Measurements from ENCODE around the gene TFAP2B. TPM values are rescaled to one million over a fixed set of nuclear protein-coding genes. Genes with fewer than 3 reads are reported as not detected.

The TFAP2B gene
- total RNA-seq, 1 donor from 2014 or later = not detected

DNA sequence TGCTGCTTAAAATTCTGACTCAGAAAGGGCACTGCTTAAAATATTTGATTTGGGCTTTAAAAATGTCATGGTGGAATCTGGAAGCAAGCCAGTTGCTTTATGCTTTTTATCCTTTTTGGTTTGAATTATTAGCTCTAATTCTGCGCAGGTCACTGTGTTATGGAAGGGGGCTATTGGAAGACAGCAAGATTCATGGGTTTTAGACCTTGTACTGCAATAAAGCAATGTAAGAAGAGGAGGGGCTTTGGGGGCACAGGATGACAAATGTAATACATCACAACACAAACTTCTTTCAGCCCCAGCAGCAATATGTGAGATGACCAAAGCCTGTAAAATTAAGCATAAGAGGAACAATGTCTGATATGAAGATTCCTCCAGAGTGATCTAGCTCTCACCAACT, 68.4 kb downstream of the TFAP2B start:
- Histone ChIP-seq H3K4me1 (no peaks in the 10 kb centered on the region), H3K27ac (no peak overlapping the region), H3K9me3 (no peaks in the 10 kb centered on the region), H3K36me3 (no peaks in the 10 kb centered on the region), H3K27me3 (ENCODE audit: low read depth) (no peaks in the 10 kb centered on the region), H3K4me3 (no peak overlapping the region)
- no peak for TF ChIP-seq CTCF (IDR thresholded peaks at IDR 0.05)
- ATAC-seq = no peak
- DNase-seq = no peak
- intact Hi-C loops (cut with DNase I) = no loop called here

GRCh38 chr6:50889497-50889896, 70.8 kb downstream of the TFAP2B start:
- no peaks in the 10 kb centered on the region for H3K36me3 ChIP-seq
- H3K9me3 ChIP-seq = no peaks in the 10 kb centered on the region
- no peaks in the 10 kb centered on the region for H3K27me3 ChIP-seq (ENCODE audit: low read depth)
- no peaks in the 10 kb centered on the region for H3K4me1 ChIP-seq
- ATAC-seq = no peak
- TF ChIP-seq CTCF (IDR thresholded peaks at IDR 0.05) = no peak
- no peak overlapping the region for H3K27ac ChIP-seq
- no peak overlapping the region for H3K4me3 ChIP-seq
- no peak for DNase-seq
- intact Hi-C loops (cut with DNase I) = no loop called here

DNA sequence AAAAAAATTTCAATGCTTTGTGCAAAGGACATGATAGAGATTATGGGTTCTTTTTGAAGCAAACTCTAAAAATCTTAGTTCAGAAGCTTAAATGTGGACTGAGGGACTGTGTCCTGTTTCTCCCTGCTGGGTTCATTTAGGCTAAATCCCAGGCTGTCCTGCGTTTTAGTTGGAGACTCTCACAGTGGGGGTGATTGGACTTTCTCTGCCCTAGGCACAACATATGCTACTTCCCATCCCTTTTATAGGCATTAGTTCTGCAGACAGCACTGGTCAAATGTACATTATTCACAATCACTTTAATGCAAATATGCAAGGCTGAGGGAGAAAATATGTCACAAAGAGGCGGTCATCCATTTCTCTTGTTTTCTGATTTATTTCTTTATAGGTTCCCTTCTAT, 71.3 kb downstream of the TFAP2B start:
- H3K9me3 ChIP-seq = no peaks in the 10 kb centered on the region
- no peaks in the 10 kb centered on the region for H3K36me3 ChIP-seq
- intact Hi-C loops (cut with DNase I) = no loop called here
- no peaks in the 10 kb centered on the region for H3K27me3 ChIP-seq (ENCODE audit: low read depth)
- no peak for ATAC-seq
- no peak overlapping the region for H3K4me3 ChIP-seq
- TF ChIP-seq CTCF (IDR thresholded peaks at IDR 0.05) = no peak
- DNase-seq = no peak
- H3K27ac ChIP-seq = no peak overlapping the region
- H3K4me1 ChIP-seq = no peaks in the 10 kb centered on the region

GRCh38 chr6:50890579-50890978, 71.9 kb downstream of the TFAP2B start:
- no peak for TF ChIP-seq CTCF (IDR thresholded peaks at IDR 0.05)
- ATAC-seq (no peak), DNase-seq (no peak)
- intact Hi-C loops (cut with DNase I) = no loop called here
- no peaks in the 10 kb centered on the region for H3K36me3 ChIP-seq
- H3K4me1 ChIP-seq = no peaks in the 10 kb centered on the region
- H3K27ac ChIP-seq = no peak overlapping the region
- no peak overlapping the region for H3K4me3 ChIP-seq
- H3K9me3 ChIP-seq = no peaks in the 10 kb centered on the region
- no peaks in the 10 kb centered on the region for H3K27me3 ChIP-seq (ENCODE audit: low read depth)

DNA sequence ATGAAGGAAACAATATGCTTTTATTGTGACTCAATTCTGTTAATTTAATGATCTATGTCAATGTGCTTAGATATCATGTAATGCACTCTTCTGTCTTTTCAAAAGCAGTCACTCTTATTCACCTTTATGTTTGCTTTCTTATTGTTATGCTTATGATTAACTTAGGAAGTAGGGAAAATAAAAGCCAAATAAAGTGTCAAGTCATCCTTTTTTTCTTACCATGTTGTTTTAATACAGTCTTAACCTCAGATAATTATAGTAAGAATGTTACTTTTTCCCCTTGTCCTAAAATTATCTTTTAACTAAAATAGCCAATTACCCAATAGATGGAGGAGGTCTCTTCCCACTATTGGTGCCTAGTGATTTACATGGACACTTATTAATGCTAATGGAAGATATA, 72.6 kb downstream of the TFAP2B start:
- ATAC-seq = no peak
- no peak for DNase-seq
- no peaks in the 10 kb centered on the region for H3K27me3 ChIP-seq (ENCODE audit: low read depth)
- H3K36me3 ChIP-seq = no peaks in the 10 kb centered on the region
- intact Hi-C loops (cut with DNase I) = no loop called here
- no peak overlapping the region for H3K4me3 ChIP-seq
- no peaks in the 10 kb centered on the region for H3K9me3 ChIP-seq
- no peak overlapping the region for H3K27ac ChIP-seq
- no peaks in the 10 kb centered on the region for H3K4me1 ChIP-seq
- TF ChIP-seq CTCF (IDR thresholded peaks at IDR 0.05) = no peak

Other genes with a start within 250 kb of the TFAP2B start
- not detected for gene TFAP2D, start 105.3 kb upstream of the TFAP2B start, total RNA-seq

Data from lower lobe of right lung (tissue), 2 donors.